ENCODE data around the gene KCNN3.
A peak's percentile ranks its signal among the peaks of the same experiment; 100 is the strongest.

KCNN3 gene

GRCh38 chr1:154879038-154879421 is 8.9 kb upstream of the KCNN3 start:
- Histone ChIP-seq H3K27ac (no peak overlapping the region), H3K4me3 (no peak overlapping the region)
- DNase-seq (ENCODE audit: low spot score) = peak; percentile 64
- TF ChIP-seq, protein P1, sequence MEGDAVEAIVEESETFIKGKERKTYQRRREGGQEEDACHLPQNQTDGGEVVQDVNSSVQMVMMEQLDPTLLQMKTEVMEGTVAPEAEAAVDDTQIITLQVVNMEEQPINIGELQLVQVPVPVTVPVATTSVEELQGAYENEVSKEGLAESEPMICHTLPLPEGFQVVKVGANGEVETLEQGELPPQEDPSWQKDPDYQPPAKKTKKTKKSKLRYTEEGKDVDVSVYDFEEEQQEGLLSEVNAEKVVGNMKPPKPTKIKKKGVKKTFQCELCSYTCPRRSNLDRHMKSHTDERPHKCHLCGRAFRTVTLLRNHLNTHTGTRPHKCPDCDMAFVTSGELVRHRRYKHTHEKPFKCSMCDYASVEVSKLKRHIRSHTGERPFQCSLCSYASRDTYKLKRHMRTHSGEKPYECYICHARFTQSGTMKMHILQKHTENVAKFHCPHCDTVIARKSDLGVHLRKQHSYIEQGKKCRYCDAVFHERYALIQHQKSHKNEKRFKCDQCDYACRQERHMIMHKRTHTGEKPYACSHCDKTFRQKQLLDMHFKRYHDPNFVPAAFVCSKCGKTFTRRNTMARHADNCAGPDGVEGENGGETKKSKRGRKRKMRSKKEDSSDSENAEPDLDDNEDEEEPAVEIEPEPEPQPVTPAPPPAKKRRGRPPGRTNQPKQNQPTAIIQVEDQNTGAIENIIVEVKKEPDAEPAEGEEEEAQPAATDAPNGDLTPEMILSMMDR (IDR thresholded peaks at IDR 0.05) = no peak

- TF ChIP-seq, protein P1 (IDR thresholded peaks at IDR 0.05) = peak; percentile 77
- Histone ChIP-seq H3K27ac (no peak overlapping the region), H3K4me3 (no peak overlapping the region)
- no peak for DNase-seq (ENCODE audit: low spot score)
These were observed 8.4 kb upstream of the KCNN3 start for GRCh38 chr1:154878371-154879037.

- peak; percentile 68 for DNase-seq (ENCODE audit: low spot score)
- TF ChIP-seq, protein P1 (IDR thresholded peaks at IDR 0.05) = no peak
- Histone ChIP-seq H3K4me3 (no peak overlapping the region), H3K27ac (no peak overlapping the region)
These were observed 7.4 kb upstream of the KCNN3 start for GRCh38 chr1:154877370-154877974.

DNA sequence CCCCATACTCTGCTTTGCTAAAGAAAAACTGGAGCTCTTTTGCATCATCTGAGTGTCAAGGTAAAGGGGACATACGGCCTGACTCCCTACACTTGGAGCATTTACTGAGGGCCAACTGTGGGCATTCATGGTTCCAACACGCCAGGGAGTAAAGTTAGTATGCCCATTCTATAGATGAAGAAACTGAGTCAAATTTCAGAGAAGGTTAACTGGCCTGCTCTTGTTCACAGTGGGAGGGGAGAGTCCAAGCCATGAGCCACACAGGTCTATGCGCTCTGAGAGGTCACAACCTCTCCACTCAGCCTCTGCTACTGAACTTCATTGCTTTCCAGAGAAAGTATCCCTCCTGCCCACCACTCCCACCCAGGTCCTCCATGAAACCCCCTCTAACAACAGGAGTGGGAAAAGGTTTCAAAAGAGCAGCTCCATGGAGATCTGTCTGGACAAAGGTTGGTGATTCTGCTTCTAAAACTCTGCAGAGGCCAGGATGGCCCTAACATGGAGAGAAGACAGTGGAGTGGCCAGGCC is 6.8 kb upstream of the KCNN3 start:
- no peak overlapping the region for H3K27ac ChIP-seq
- peak; percentile 28 for DNase-seq (ENCODE audit: low spot score)

DNA sequence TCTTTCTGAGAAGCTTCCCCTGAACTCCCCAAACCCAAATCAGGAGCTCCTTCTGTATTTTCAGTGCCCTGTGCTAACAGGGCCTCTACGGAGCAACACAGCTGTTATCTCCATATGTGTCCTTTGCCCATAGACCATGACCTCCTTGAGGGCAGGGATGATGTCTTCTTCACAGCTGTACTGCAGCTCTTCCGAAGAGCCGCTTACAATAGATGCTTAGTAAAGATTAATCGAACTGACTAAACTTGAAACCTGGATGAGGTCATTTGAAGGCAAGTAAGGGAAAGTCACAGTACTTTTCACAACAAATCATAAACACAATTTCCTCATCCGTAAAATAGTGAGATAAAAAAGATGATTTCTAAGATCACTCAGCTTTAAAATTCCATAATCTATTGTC is 4.4 kb upstream of the KCNN3 start:
- no peak overlapping the region for H3K4me3 ChIP-seq
- H3K27ac ChIP-seq = no peak overlapping the region
- TF ChIP-seq, protein P1 (IDR thresholded peaks at IDR 0.05) = no peak
- no peak for DNase-seq (ENCODE audit: low spot score)

More for the DNA sequence above, 6.8 kb upstream of the KCNN3 start:
- H3K4me3 ChIP-seq = no peak overlapping the region
- TF ChIP-seq, protein P1 (IDR thresholded peaks at IDR 0.05) = no peak

- peak; percentile 46 for DNase-seq (ENCODE audit: low spot score)
- H3K4me3 ChIP-seq = no peak overlapping the region
These were observed 3.4 kb upstream of the KCNN3 start for GRCh38 chr1:154873321-154873950.

More at GRCh38 chr1:154873321-154873950, 3.4 kb upstream of the KCNN3 start:
- no peak overlapping the region for H3K27ac ChIP-seq
- TF ChIP-seq, protein P1 (IDR thresholded peaks at IDR 0.05) = no peak
